Esophagus squamous epithelium (tissue), 4 donors: ENCODE results near the gene ZNF407.

Source experiments
- CTCF ChIP-seq, 6 experiments: fragments of 450-650 bp in 4 of 6; fragments of 200-600 bp in 2 of 6; sonication (generic) in 2 of 6; IDR thresholded peaks; one replicate each; pipeline ENCODE4 v1.5.1; 2016 to 2019; ENCODE audit warnings: antibody characterized with exemption in 6 of 6, mild to moderate bottlenecking in 4 of 6, moderate library complexity in 4 of 6
- POLR2A ChIP-seq, 4 donors: fragments of 450-650 bp; IDR thresholded peaks; one replicate each; pipeline ENCODE4 v1.6.1; 2017; ENCODE audit warnings: antibody characterized with exemption in 4 of 4, mild to moderate bottlenecking in 4 of 4, moderate library complexity in 3 of 4

GRCh38 chr18:74861154-74861553, 263.5 kb downstream of the ZNF407 start:
- no peak for TF ChIP-seq CTCF (IDR thresholded peaks at IDR 0.05)
- no peak for TF ChIP-seq POLR2A (IDR thresholded peaks at IDR 0.05)
